ENCODE results near the gene ATP6V1F. TPM values are rescaled to one million over a fixed set of nuclear protein-coding genes. Genes with fewer than 3 reads are reported as not detected.
A peak's percentile ranks its signal among the peaks of the same experiment; 100 is the strongest.

ATP6V1F gene
- total and polyA plus RNA-seq, 3 donors from 2014 or later = 133 to 414 (median 166) TPM

- WGBS, 2 donors = 47 to 60% methylated on average over 2 of the region's 2 CpGs
- no peaks in the 10 kb centered on the region for H3K36me3 ChIP-seq (ENCODE audit: low read depth, missing control alignments)
- H3K9me3 ChIP-seq = no peaks in the 10 kb centered on the region
- peak overlapping the region; percentile 59 to 61 for H3K27ac ChIP-seq
- TF ChIP-seq CTCF (IDR thresholded peaks at IDR 0.05) = no peak
- TF ChIP-seq POLR2A (IDR thresholded peaks at IDR 0.05) = no peak
- H3K4me3 ChIP-seq = no peak overlapping the region
- H3K4me1 ChIP-seq = peaks cover 29% of the 10 kb centered on the region
- no peaks in the 10 kb centered on the region for H3K27me3 ChIP-seq
- intact Hi-C loops (cut with DNase I; ENCODE audit: low total_unique reads) = no loop called here
- no peak for DNase-seq
Measured at GRCh38 chr7:128832880-128833147, 29.8 kb upstream of the ATP6V1F start.

GRCh38 chr7:128833148-128833945, 29.3 kb upstream of the ATP6V1F start:
- DNase-seq = peak; percentile 54
- no peaks in the 10 kb centered on the region for H3K27me3 ChIP-seq
- H3K36me3 ChIP-seq (ENCODE audit: low read depth, missing control alignments) = no peaks in the 10 kb centered on the region
- WGBS, 2 donors = 26 to 36% methylated on average over 11 to 13 of the region's 13 CpGs
- peak overlapping the region; percentile 59 to 61 for H3K27ac ChIP-seq
- H3K9me3 ChIP-seq = no peaks in the 10 kb centered on the region
- intact Hi-C loops (cut with DNase I; ENCODE audit: low total_unique reads) = no loop called here
- peaks cover 29% of the 10 kb centered on the region for H3K4me1 ChIP-seq
- TF ChIP-seq CTCF (IDR thresholded peaks at IDR 0.05) (no peak), POLR2A (IDR thresholded peaks at IDR 0.05) (no peak)
- H3K4me3 ChIP-seq = no peak overlapping the region

- no peaks in the 10 kb centered on the region for H3K27me3 ChIP-seq
- no peak overlapping the region for H3K4me3 ChIP-seq
- 47 to 60% methylated on average over 3 to 4 of the region's 4 CpGs for whole genome bisulfite sequencing, 2 donors
- H3K27ac ChIP-seq = no peak overlapping the region
- no peak for DNase-seq
- TF ChIP-seq CTCF (IDR thresholded peaks at IDR 0.05) = no peak
- TF ChIP-seq POLR2A (IDR thresholded peaks at IDR 0.05) = no peak
- intact Hi-C loops (cut with DNase I; ENCODE audit: low total_unique reads) = no loop called here
- no peaks in the 10 kb centered on the region for H3K36me3 ChIP-seq (ENCODE audit: low read depth, missing control alignments)
- H3K4me1 ChIP-seq = peaks cover 29% of the 10 kb centered on the region
- H3K9me3 ChIP-seq = no peaks in the 10 kb centered on the region
Measured at GRCh38 chr7:128833946-128834325, 28.7 kb upstream of the ATP6V1F start.

- Histone ChIP-seq H3K36me3 (ENCODE audit: low read depth, missing control alignments) (no peaks in the 10 kb centered on the region), H3K4me3 (no peak overlapping the region), H3K27me3 (no peaks in the 10 kb centered on the region), H3K4me1 (peaks cover 29% of the 10 kb centered on the region), H3K27ac (no peak overlapping the region), H3K9me3 (no peaks in the 10 kb centered on the region)
- no peak for DNase-seq
- TF ChIP-seq POLR2A (IDR thresholded peaks at IDR 0.05) (no peak), CTCF (IDR thresholded peaks at IDR 0.05) (no peak)
- intact Hi-C loops (cut with DNase I; ENCODE audit: low total_unique reads) = no loop called here
- 77 to 89% methylated on average over 3 to 16 of the region's 16 CpGs for WGBS, 2 donors
Measured at GRCh38 chr7:128835231-128835751, 27.4 kb upstream of the ATP6V1F start.

Measured in testis (tissue), 3 donors.